Coronary artery (tissue), 2 donors: Measurements from ENCODE around the gene CHST7.

Experiments
- DNase-seq: peaks from one replicate; pipeline ENCODE4 v3.0.0-alpha.2; 2017; ENCODE audit warnings: low spot score
- H3K27ac ChIP-seq, 2 donors: fragments of 200-600 bp; sonication (generic); one replicate each; pipeline ENCODE4 v1.5.1; 2016 to 2019
- H3K4me3 ChIP-seq: fragments of 200-600 bp; sonication (generic); 2 replicates; pipeline ENCODE4 v1.5.1; 2016; ENCODE audit warnings: mild to moderate bottlenecking, moderate library complexity
- CTCF ChIP-seq: fragments of 200-600 bp; sonication (generic); IDR thresholded peaks from one replicate; pipeline ENCODE4 v1.5.1; 2019; ENCODE audit warnings: antibody characterized with exemption

The CHST7 gene

GRCh38 chrX:46582966-46583365 is 9.4 kb downstream of the CHST7 start:
- no peak for TF ChIP-seq CTCF
- no peak for DNase-seq
- Histone ChIP-seq H3K27ac (peak overlapping the region; percentile 64 to 79), H3K4me3 (no peak overlapping the region)

- Histone ChIP-seq H3K4me3 (no peak overlapping the region), H3K27ac (peak overlapping the region in 1 of 2 donors; percentile 34)
- DNase-seq = no peak
- no peak for TF ChIP-seq CTCF
Measured at GRCh38 chrX:46584736-46585135, 11.2 kb downstream of the CHST7 start.

GRCh38 chrX:46587158-46587557 is 13.6 kb downstream of the CHST7 start:
- H3K27ac ChIP-seq = peak overlapping the region; percentile 37 to 83
- H3K4me3 ChIP-seq = peak overlapping the region; percentile 48
- no peak for TF ChIP-seq CTCF
- DNase-seq = no peak

- H3K27ac ChIP-seq = peak overlapping the region; percentile 37 to 83
- TF ChIP-seq CTCF = no peak
Measured at GRCh38 chrX:46587753-46588171, 14.2 kb downstream of the CHST7 start.

GRCh38 chrX:46588263-46588662 is 14.7 kb downstream of the CHST7 start:
- Histone ChIP-seq H3K4me3 (peak overlapping the region; percentile 48), H3K27ac (peak overlapping the region; percentile 37 to 83)
- DNase-seq = no peak
- TF ChIP-seq CTCF = no peak

More at GRCh38 chrX:46587753-46588171, 14.2 kb downstream of the CHST7 start:
- no peak for DNase-seq
- H3K4me3 ChIP-seq = peak overlapping the region; percentile 48

GRCh38 chrX:46589977-46590723 is 16.6 kb downstream of the CHST7 start:
- Histone ChIP-seq H3K4me3 (no peak overlapping the region), H3K27ac (peak overlapping the region in 1 of 2 donors; percentile 64)
- no peak for DNase-seq
- TF ChIP-seq CTCF = no peak

GRCh38 chrX:46595084-46595483 is 21.5 kb downstream of the CHST7 start:
- DNase-seq = no peak
- Histone ChIP-seq H3K27ac (no peak overlapping the region), H3K4me3 (no peak overlapping the region)
- TF ChIP-seq CTCF = no peak
